Measurements from ENCODE around the gene ARMC12.

DNA sequence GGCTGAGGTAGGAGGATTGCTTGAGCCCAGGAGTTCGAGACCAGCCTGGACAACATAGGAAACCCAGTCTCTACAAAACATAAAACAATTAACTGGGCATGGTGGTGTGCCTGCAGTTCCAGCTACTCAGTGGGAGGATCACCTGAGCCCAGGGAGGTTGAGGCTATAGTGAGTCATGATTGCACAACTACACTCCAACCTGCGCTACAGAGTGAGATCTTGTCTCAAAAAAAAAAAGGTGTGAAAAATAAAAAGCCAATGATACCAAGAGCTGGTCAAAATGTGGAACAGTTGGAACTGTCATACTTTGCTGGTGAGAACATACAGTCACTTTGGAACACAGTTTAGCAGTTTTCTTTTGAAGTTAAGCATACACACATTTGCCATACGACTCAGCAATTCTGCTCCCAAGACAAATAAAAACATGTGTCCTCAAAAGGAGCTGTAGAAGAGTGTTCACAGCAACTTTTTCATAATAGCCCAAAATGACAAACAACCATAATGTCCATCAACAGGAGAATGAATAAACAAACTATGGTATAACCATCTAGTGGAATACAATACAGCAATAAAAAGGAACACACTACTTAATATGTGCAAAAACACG, 26.5 kb upstream of the ARMC12 start:
- TF ChIP-seq, protein P1, sequence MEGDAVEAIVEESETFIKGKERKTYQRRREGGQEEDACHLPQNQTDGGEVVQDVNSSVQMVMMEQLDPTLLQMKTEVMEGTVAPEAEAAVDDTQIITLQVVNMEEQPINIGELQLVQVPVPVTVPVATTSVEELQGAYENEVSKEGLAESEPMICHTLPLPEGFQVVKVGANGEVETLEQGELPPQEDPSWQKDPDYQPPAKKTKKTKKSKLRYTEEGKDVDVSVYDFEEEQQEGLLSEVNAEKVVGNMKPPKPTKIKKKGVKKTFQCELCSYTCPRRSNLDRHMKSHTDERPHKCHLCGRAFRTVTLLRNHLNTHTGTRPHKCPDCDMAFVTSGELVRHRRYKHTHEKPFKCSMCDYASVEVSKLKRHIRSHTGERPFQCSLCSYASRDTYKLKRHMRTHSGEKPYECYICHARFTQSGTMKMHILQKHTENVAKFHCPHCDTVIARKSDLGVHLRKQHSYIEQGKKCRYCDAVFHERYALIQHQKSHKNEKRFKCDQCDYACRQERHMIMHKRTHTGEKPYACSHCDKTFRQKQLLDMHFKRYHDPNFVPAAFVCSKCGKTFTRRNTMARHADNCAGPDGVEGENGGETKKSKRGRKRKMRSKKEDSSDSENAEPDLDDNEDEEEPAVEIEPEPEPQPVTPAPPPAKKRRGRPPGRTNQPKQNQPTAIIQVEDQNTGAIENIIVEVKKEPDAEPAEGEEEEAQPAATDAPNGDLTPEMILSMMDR (conservative IDR thresholded peaks at IDR 0.05; ENCODE audit: low read depth, low read length), result no peak
- TF ChIP-seq MAFK (IDR thresholded peaks at IDR 0.05; ENCODE audit: low read depth, low read length) (no peak), POLR2A (IDR thresholded peaks at IDR 0.05; ENCODE audit: low read depth, low read length) (no peak), MAZ (IDR thresholded peaks at IDR 0.05; ENCODE audit: borderline replicate concordance, low read depth, low read length) (no peak), NFE2L2 (IDR thresholded peaks at IDR 0.05; ENCODE audit: low read depth, low read length) (no peak), RFX5 (IDR thresholded peaks at IDR 0.05; ENCODE audit: low read depth, low read length) (no peak), SMC3 (IDR thresholded peaks at IDR 0.05; ENCODE audit: low read depth, low read length) (no peak), RCOR1 (IDR thresholded peaks at IDR 0.05; ENCODE audit: insufficient replicate concordance, low read length) (no peak)
- TF ChIP-seq, protein P2, sequence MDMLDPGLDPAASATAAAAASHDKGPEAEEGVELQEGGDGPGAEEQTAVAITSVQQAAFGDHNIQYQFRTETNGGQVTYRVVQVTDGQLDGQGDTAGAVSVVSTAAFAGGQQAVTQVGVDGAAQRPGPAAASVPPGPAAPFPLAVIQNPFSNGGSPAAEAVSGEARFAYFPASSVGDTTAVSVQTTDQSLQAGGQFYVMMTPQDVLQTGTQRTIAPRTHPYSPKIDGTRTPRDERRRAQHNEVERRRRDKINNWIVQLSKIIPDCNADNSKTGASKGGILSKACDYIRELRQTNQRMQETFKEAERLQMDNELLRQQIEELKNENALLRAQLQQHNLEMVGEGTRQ (IDR thresholded peaks at IDR 0.05; ENCODE audit: low read depth, low read length), result no peak
- TF ChIP-seq, protein P3, sequence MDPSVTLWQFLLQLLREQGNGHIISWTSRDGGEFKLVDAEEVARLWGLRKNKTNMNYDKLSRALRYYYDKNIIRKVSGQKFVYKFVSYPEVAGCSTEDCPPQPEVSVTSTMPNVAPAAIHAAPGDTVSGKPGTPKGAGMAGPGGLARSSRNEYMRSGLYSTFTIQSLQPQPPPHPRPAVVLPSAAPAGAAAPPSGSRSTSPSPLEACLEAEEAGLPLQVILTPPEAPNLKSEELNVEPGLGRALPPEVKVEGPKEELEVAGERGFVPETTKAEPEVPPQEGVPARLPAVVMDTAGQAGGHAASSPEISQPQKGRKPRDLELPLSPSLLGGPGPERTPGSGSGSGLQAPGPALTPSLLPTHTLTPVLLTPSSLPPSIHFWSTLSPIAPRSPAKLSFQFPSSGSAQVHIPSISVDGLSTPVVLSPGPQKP (IDR thresholded peaks at IDR 0.05; ENCODE audit: borderline replicate concordance, low read depth, low read length), result no peak
